Upper lobe of right lung (tissue), 1 donor: ENCODE measurements around the gene GATD1. TPM values are rescaled to one million over a fixed set of nuclear protein-coding genes. Genes with fewer than 3 reads are reported as not detected.

Experiments
- ATAC-seq: fragments of 200-7000 bp; cut with Tn5 transposase; one replicate; pipeline ENCODE4 v1.9.1; 2020; ENCODE audit warnings: mild to moderate bottlenecking, moderate library complexity
- DNase-seq: peaks from one replicate; pipeline ENCODE4 v3.0.0-alpha.2; 2020
- H3K27ac ChIP-seq: fragments of 200-600 bp; one replicate; pipeline ENCODE4 v1.8.0; 2022
- H3K27me3 ChIP-seq: fragments of 200-600 bp; one replicate; pipeline ENCODE4 v1.8.0; 2022; ENCODE audit warnings: mild to moderate bottlenecking
- H3K36me3 ChIP-seq: fragments of 200-600 bp; one replicate; pipeline ENCODE4 v1.8.0; 2022
- H3K4me1 ChIP-seq: fragments of 200-600 bp; one replicate; pipeline ENCODE4 v1.8.0; 2022
- H3K4me3 ChIP-seq: fragments of 200-600 bp; one replicate; pipeline ENCODE4 v1.8.0; 2022; ENCODE audit warnings: mild to moderate bottlenecking
- H3K9me3 ChIP-seq: fragments of 200-600 bp; one replicate; pipeline ENCODE4 v1.8.0; 2022
- intact Hi-C: fragments of 100-400 bp; cut with DNase I; formaldehyde crosslinking; loops from one replicate; pipeline ENCODE4 v1.11.0; 2022
- total RNA-seq: library from RNA; stranded (reverse); fragmentation: NEBNext Ultra II Directional; extraction: Animal tissue kit (Norgen Biotek cat#: 25700); gene quantifications from one replicate; pipeline ENCODE4 v1.2.1, GENCODE V29; 2021
- TF ChIP-seq, protein P1 (sequence below): fragments of 200-600 bp; IDR thresholded peaks from one replicate; pipeline ENCODE4 v1.8.0; 2022; ENCODE audit warnings: antibody characterized with exemption
- donor health status: DM: no; HTN: yes; CAD: no; lungs with severe emphysema.

Gene GATD1
- total RNA-seq, 1 donor from 2014 or later: 62.5 TPM

DNA sequence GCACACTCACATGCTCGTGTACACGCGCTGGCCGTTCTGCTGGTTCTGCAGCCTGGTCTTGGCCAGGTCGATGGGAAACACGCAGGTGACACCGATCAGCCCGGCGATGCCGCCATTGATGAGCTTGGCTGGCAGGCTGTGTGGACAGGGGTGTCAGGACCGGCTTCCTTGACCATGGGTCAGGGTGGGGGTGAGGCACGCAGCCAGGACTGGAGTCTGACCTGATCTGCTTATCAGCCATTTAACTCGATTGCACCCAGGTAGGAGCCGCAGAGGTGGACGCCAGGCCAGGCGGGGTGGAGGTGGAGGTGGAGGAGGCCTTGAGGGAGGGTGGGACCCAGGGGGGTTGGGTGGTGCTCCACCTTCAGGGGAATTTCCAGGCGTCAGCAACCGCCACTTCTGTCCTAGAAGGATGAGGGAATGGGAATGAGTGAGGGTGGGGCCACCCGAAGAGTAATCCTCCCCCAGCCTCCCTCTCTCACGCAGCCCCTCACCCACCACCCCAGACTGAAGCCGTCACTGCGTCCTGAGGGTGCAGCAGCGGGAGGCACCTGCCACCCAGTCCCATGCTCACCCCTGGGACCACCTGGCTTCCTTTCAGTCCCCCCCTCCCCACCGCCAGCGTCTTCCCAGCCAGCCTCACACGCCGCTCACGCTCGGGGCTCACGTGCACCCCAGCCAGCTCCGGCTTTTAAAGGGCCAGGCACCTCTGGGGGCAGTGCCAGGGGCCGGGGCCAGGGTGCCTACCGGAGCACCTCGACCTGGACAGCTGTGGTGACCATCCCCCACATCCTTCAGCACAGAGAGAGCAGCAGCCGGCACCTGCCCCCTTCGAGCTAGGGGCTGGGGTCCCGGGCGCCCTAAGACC is 17.7 kb upstream of the GATD1 start:
- H3K27me3 ChIP-seq: no peaks in the 10 kb centered on the region
- H3K9me3 ChIP-seq: no peaks in the 10 kb centered on the region
- DNase-seq: no peak
- H3K4me3 ChIP-seq: peak overlapping the region; percentile 87
- H3K36me3 ChIP-seq: peaks cover 7% of the 10 kb centered on the region
- intact Hi-C loops: no loop called here
- peak; percentile 8 for ATAC-seq
- H3K27ac ChIP-seq: peak overlapping the region; percentile 73
- peaks cover 22% of the 10 kb centered on the region for H3K4me1 ChIP-seq
- TF ChIP-seq, protein P1, sequence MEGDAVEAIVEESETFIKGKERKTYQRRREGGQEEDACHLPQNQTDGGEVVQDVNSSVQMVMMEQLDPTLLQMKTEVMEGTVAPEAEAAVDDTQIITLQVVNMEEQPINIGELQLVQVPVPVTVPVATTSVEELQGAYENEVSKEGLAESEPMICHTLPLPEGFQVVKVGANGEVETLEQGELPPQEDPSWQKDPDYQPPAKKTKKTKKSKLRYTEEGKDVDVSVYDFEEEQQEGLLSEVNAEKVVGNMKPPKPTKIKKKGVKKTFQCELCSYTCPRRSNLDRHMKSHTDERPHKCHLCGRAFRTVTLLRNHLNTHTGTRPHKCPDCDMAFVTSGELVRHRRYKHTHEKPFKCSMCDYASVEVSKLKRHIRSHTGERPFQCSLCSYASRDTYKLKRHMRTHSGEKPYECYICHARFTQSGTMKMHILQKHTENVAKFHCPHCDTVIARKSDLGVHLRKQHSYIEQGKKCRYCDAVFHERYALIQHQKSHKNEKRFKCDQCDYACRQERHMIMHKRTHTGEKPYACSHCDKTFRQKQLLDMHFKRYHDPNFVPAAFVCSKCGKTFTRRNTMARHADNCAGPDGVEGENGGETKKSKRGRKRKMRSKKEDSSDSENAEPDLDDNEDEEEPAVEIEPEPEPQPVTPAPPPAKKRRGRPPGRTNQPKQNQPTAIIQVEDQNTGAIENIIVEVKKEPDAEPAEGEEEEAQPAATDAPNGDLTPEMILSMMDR: no peak

DNA sequence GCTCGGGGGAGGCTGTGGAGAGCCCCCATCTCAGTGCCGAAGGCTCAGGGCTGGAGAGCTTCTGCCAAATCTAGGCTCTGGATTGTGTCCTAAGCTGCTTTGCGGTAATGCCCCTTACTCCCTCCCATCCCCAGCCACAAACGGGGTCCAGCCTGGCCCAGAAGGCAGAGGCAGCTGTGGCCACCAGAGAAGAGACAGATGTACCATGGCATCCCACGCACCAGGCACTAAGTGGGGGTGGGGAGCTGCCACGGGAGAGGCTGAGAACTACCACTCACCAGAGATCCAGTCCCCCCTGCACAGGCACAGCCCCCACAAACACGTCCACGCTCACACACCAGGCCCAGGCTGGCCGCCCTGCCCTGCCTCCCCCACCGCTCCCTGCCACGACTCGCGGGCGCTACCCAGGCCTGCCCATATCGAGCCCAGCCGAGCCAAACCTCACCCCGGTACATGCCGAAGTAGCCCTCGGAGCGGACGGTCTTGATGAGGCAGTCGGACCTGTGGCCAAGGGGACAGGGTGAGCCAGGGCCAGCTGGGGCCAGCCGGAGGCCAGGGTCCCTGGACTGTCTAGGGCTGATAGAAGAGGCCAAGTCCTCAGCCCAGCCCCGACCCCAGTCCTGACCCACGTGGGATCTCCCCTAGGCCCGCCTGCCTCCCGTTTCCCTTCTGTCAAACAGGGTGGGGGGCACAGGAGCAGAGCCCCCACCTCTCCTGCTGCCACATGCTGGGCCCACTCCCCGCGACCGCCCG is 16.9 kb upstream of the GATD1 start:
- ATAC-seq: no peak
- Histone ChIP-seq H3K27me3 (no peaks in the 10 kb centered on the region), H3K9me3 (no peaks in the 10 kb centered on the region), H3K4me3 (peak overlapping the region; percentile 87), H3K27ac (no peak overlapping the region), H3K36me3 (peaks cover 7% of the 10 kb centered on the region), H3K4me1 (peaks cover 22% of the 10 kb centered on the region)
- intact Hi-C loops: no loop called here
- DNase-seq: no peak
- TF ChIP-seq, protein P1: no peak

DNA sequence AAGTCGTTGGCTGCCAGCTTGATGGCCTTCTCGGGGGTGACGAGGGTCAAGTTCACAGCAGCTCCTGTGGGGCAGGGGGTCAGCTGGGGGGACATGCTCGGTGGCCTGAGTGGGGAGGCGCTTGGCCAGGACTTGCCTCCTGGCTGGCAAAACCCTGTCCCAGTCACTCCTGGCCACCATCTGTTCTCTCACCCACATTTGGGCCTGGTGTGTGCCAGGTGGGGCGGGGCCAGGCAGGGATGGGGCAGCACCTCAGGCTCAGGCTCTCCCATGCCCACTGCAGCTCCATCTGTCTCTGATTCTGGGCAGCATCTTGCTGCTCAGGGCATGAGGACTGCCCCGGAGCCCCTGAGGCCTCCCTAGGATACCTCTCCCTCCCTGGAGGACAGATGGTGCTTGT is 16.3 kb upstream of the GATD1 start:
- Histone ChIP-seq H3K36me3 (peaks cover 7% of the 10 kb centered on the region), H3K27me3 (no peaks in the 10 kb centered on the region), H3K27ac (no peak overlapping the region), H3K4me1 (peaks cover 22% of the 10 kb centered on the region), H3K9me3 (no peaks in the 10 kb centered on the region), H3K4me3 (no peak overlapping the region)
- TF ChIP-seq, protein P1: no peak
- DNase-seq (no peak), ATAC-seq (no peak)
- intact Hi-C loops: no loop called here

DNA sequence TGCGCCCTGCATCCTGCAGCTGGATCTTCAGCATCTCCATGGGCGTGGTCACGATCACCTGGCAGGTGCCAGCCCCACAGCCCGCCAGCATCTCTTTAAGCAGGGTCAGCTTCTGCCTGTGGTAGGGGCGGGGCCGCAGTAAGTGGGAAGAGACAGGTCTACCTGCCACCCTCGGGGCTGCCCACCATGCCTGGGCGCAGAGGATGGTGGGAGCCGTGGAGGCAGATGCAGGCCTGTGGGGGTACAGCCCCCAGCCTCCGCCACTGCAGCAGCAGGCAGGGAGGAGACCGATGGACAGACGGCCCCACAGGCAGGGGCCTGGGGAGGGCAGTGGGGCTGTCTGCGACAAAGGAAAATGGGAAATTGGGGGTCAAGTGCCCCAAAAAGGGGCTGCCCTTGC is 15.6 kb upstream of the GATD1 start:
- H3K4me3 ChIP-seq: no peak overlapping the region
- H3K4me1 ChIP-seq: peaks cover 22% of the 10 kb centered on the region
- H3K9me3 ChIP-seq: no peaks in the 10 kb centered on the region
- DNase-seq (no peak), ATAC-seq (no peak)
- H3K27me3 ChIP-seq: no peaks in the 10 kb centered on the region
- peaks cover 7% of the 10 kb centered on the region for H3K36me3 ChIP-seq
- intact Hi-C loops: no loop called here
- H3K27ac ChIP-seq: no peak overlapping the region
- TF ChIP-seq, protein P1: no peak

DNA sequence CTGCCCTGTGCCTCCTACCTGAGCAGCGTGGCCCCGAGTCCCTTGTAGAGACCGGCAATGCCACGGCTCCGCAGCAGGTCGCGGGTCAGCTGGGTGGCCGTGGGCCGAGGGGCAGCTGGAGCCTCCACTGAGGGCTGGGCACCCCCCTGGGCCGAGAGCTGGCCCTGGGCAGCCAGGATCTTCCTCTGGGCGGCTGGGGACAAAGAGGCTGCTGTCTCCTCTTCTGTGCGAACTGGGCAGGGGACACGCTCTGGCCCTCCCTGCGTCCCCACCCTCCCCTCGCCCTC is 15.2 kb upstream of the GATD1 start:
- Histone ChIP-seq H3K27me3 (no peaks in the 10 kb centered on the region), H3K9me3 (no peaks in the 10 kb centered on the region), H3K36me3 (peaks cover 7% of the 10 kb centered on the region), H3K27ac (no peak overlapping the region), H3K4me1 (peaks cover 22% of the 10 kb centered on the region), H3K4me3 (no peak overlapping the region)
- TF ChIP-seq, protein P1: no peak
- ATAC-seq (no peak), DNase-seq (no peak)
- intact Hi-C loops: no loop called here
